ENCODE data around the gene GXYLT2. TPM values are rescaled to one million over a fixed set of nuclear protein-coding genes. Genes with fewer than 3 reads are reported as not detected.
A peak's percentile ranks its signal among the peaks of the same experiment; 100 is the strongest.

The GXYLT2 gene
- total and polyA plus RNA-seq, 5 donors: 12.5 to 50.7 (median 37.4) TPM

GRCh38 chr3:73010158-73010557 is 122.3 kb downstream of the GXYLT2 start:
- H3K4me3 ChIP-seq (ENCODE audit: low read length): no peak overlapping the region
- intact Hi-C loops (cut with DNase I): no loop called here
- H3K27me3 ChIP-seq (ENCODE audit: control insufficient read depth, insufficient read depth): no peaks in the 10 kb centered on the region
- no peak for DNase-seq
- no peaks in the 10 kb centered on the region for H3K9me3 ChIP-seq (ENCODE audit: control insufficient read depth, low read length)
- no peaks in the 10 kb centered on the region for H3K4me1 ChIP-seq (ENCODE audit: control insufficient read depth, insufficient read depth, low read length)
- 76% methylated on average over 6 of the region's 6 CpGs for WGBS
- no peak overlapping the region for H3K27ac ChIP-seq (ENCODE audit: low read length)
- peak; percentile 34 to 48 for ATAC-seq

GRCh38 chr3:73018298-73018697 is 130.5 kb downstream of the GXYLT2 start:
- no peak overlapping the region for H3K27ac ChIP-seq (ENCODE audit: low read length)
- DNase-seq (no peak), ATAC-seq (no peak)
- no peak overlapping the region for H3K4me3 ChIP-seq (ENCODE audit: low read length)
- intact Hi-C loops (cut with DNase I): no loop called here
- 94% methylated on average over 4 of the region's 4 CpGs for WGBS
- peaks cover 7% of the 10 kb centered on the region for H3K4me1 ChIP-seq (ENCODE audit: control insufficient read depth, insufficient read depth, low read length)
- no peaks in the 10 kb centered on the region for H3K9me3 ChIP-seq (ENCODE audit: control insufficient read depth, low read length)
- H3K27me3 ChIP-seq (ENCODE audit: control insufficient read depth, insufficient read depth): no peaks in the 10 kb centered on the region

GRCh38 chr3:73018790-73019441 is 131.1 kb downstream of the GXYLT2 start:
- no peaks in the 10 kb centered on the region for H3K9me3 ChIP-seq (ENCODE audit: control insufficient read depth, low read length)
- no peak overlapping the region for H3K4me3 ChIP-seq (ENCODE audit: low read length)
- DNase-seq (no peak), ATAC-seq (no peak)
- intact Hi-C loops (cut with DNase I): no loop called here
- no peaks in the 10 kb centered on the region for H3K27me3 ChIP-seq (ENCODE audit: control insufficient read depth, insufficient read depth)
- WGBS: 66% methylated on average over 5 of the region's 5 CpGs
- H3K4me1 ChIP-seq (ENCODE audit: control insufficient read depth, insufficient read depth, low read length): peaks cover 7% of the 10 kb centered on the region
- H3K27ac ChIP-seq (ENCODE audit: low read length): no peak overlapping the region

GRCh38 chr3:73021301-73021835 is 133.5 kb downstream of the GXYLT2 start:
- H3K9me3 ChIP-seq (ENCODE audit: control insufficient read depth, low read length): no peaks in the 10 kb centered on the region
- WGBS: 47% methylated on average over 4 of the region's 4 CpGs
- intact Hi-C loops (cut with DNase I): no loop called here
- DNase-seq (no peak), ATAC-seq (no peak)
- no peak overlapping the region for H3K27ac ChIP-seq (ENCODE audit: low read length)
- no peak overlapping the region for H3K4me3 ChIP-seq (ENCODE audit: low read length)
- H3K27me3 ChIP-seq (ENCODE audit: control insufficient read depth, insufficient read depth): no peaks in the 10 kb centered on the region
- H3K4me1 ChIP-seq (ENCODE audit: control insufficient read depth, insufficient read depth, low read length): peaks cover 9% of the 10 kb centered on the region

GRCh38 chr3:73024836-73025235 is 137.0 kb downstream of the GXYLT2 start:
- Histone ChIP-seq H3K4me3 (ENCODE audit: low read length) (no peak overlapping the region), H3K27me3 (ENCODE audit: control insufficient read depth, insufficient read depth) (no peaks in the 10 kb centered on the region), H3K9me3 (ENCODE audit: control insufficient read depth, low read length) (no peaks in the 10 kb centered on the region), H3K27ac (ENCODE audit: low read length) (no peak overlapping the region), H3K4me1 (ENCODE audit: control insufficient read depth, insufficient read depth, low read length) (peaks cover 17% of the 10 kb centered on the region)
- no peak for ATAC-seq
- DNase-seq: no peak
- intact Hi-C loops (cut with DNase I): no loop called here

- intact Hi-C loops (cut with DNase I): no loop called here
- H3K4me3 ChIP-seq (ENCODE audit: low read length): no peak overlapping the region
- no peak for ATAC-seq
- no peak for DNase-seq
- no peaks in the 10 kb centered on the region for H3K9me3 ChIP-seq (ENCODE audit: control insufficient read depth, low read length)
- 68% methylated on average over 6 of the region's 6 CpGs for WGBS
- H3K27me3 ChIP-seq (ENCODE audit: control insufficient read depth, insufficient read depth): no peaks in the 10 kb centered on the region
- no peak overlapping the region for H3K27ac ChIP-seq (ENCODE audit: low read length)
- peaks cover 16% of the 10 kb centered on the region for H3K4me1 ChIP-seq (ENCODE audit: control insufficient read depth, insufficient read depth, low read length)
Measured at GRCh38 chr3:73026111-73026759, 138.4 kb downstream of the GXYLT2 start.

Other genes with a start within 250 kb of the GXYLT2 start
- gene SHQ1, start 39.6 kb upstream of the GXYLT2 start, total RNA-seq: 10 to 100 TPM; 21.0 to 27.1 (median 22.8) TPM
- 10.7 TPM for gene SHQ1, start 39.6 kb upstream of the GXYLT2 start, polyA plus RNA-seq
- gene PPP4R2, start 108.8 kb downstream of the GXYLT2 start, total RNA-seq: 10 to 100 TPM; 52.0 to 73.7 (median 71.8) TPM
- gene PPP4R2, start 108.8 kb downstream of the GXYLT2 start, polyA plus RNA-seq: 18.3 TPM
- gene EBLN2, start 173.6 kb downstream of the GXYLT2 start, total RNA-seq: 1 to 10 TPM; 1.0 to 2.6 (median 1.2) TPM
- 1.2 TPM for gene EBLN2, start 173.6 kb downstream of the GXYLT2 start, polyA plus RNA-seq